M059J (cell line): ENCODE results near the gene NOD1. TPM values are rescaled to one million over a fixed set of nuclear protein-coding genes. Genes with fewer than 3 reads are reported as not detected.
"Not testable (repeated sequence)": the region's sequence is repeated elsewhere in the genome, so short reads cannot be mapped to it uniquely, and the experiment has no call there.

Experiments
- DNase-seq: peaks from one replicate; pipeline ENCODE4 v3.0.0-alpha.2; 2012; ENCODE audit warnings: low read depth
- total RNA-seq: library from RNA; depleted of rRNA; stranded (reverse); fragments of >200 nt; shearing (Covaris generic); gene quantifications from 2 replicates; pipeline ENCODE4 v1.2.3, GENCODE V29; 2014

The NOD1 gene
- total RNA-seq, 1 experiment from 2014 or later = 4.6 TPM

DNA sequence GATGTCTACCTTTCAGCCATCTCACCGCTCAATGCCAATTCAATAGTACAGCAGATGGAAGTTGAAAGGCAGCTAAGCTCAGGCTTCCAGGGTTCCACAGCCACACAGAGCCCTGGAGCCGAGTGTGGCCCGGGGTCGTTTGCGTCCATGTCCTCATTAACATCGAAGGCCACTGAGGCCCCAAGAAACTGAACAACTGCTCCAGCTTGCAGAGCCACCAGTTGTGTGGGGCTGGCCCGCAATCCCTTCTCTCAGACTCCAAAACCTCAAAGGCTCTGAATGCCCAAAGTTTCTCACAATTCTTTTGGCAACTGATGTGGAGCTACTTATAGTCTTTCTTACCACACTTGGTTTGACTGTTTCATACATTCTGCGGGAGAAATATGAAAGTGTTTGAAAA, 31.1 kb downstream of the NOD1 start:
- DNase-seq = no peak

DNA sequence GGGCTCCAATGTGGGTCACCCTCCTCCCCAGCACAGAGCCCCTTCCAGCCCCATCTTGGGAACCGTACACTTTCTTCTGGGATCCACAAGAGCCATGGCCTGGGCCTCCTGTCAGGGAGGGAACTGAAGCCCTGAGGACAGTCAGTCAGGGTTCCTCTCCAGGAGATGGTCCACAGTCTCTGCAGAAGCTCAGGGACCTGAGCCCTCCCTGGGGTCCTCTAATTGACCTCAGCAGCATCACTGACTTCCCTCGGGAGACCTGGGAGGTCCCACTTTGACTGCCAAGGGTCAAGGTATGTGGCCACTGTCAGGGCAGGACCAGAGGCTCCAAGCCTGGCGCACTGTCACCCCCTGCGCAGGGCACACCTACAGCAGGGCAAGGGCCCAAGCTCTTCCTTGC, 32.3 kb downstream of the NOD1 start:
- DNase-seq = no peak

DNA sequence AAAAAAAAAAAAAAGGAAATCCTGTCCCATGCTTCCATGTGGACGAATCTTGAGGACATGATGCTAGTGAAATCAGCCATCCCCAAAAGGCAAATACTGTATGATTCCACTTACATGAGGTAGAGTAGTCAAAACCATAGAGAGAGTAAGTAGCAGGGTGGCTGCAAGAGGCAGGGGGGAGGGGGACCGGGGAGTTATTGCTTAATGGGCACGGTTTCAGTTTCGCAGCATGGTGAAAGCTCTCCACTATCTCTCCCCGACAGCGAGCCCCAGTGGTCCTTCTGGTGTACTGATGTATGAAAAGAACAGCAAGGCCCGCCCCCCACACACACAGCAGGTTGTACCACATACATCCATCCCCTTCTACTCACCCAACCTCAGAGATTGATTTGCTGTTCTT, 32.8 kb downstream of the NOD1 start:
- peak; percentile 6 for DNase-seq

DNA sequence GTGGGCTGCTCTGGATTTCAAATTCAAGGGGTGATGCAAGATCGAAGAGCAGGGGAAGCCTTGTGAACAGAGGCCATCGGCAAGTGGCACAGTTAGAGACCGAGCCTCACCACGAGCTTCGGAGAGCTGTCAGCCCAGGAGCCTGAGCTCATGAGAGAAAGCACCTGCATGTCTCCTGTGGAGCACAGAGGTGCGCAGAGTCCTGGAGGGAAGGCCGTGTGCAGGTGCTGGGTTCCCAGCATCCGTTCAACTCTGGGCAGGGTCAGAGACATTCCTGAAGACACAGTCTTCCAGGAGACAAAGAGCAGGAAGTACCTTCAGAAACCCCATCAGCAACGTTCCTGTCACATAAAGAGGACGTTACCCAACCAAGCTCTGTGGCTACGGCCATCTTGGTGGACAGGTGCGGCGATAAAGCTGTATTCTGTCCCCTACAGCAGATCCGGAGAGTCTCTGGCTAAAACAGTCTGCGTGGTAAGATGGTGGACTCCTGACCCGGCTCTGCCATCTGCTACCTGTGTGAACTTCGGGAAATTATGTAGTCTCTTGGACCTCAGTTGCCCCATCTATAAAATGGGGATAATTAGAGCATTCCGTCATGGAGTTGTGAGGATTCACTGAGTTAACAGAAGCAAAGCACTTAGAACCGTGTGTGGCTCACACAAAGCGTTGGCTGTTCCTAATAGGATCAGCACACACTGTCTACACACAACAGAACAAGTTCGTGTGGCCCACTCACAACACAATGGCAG, 40.6 kb downstream of the NOD1 start:
- DNase-seq = no peak

DNA sequence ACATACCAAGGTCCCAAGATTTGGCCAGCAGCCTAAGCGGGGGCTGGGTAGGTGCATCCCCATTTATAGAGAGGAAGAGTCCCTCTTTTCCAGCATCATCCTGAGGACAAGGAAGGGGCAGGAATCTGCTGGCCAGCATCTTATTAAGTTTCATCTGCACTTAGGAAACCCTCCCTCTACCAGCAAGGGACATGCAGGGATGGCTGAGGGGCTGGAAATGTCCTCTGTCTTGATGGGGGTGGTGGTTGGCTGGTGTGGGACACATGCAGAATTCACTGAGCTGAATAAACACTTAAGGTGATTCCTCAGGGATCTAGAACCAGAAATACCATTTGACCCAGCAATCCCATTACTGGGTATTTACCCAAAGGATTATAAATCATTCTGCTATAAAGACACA, 42.1 kb downstream of the NOD1 start:
- DNase-seq = no peak

DNA sequence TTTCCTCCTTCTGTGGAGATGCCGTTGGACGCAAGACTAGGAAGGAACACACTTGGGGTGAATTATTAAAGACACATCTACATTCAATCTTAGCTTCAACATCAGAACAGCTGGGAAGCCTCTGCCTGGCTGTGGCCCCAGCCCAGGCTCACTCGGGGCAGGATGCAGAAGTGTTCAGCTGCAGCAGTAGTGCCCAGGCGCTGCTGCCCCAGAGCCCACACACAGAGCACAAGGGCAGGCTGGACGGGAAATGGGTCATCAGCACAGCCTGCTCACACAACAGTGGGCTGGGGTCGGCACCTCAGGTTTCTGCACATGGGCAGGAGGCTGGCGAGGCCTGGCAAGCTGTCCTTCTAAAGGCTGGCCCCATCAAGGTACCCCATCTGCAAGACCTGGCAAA, 42.5 kb downstream of the NOD1 start:
- no peak for DNase-seq

DNA sequence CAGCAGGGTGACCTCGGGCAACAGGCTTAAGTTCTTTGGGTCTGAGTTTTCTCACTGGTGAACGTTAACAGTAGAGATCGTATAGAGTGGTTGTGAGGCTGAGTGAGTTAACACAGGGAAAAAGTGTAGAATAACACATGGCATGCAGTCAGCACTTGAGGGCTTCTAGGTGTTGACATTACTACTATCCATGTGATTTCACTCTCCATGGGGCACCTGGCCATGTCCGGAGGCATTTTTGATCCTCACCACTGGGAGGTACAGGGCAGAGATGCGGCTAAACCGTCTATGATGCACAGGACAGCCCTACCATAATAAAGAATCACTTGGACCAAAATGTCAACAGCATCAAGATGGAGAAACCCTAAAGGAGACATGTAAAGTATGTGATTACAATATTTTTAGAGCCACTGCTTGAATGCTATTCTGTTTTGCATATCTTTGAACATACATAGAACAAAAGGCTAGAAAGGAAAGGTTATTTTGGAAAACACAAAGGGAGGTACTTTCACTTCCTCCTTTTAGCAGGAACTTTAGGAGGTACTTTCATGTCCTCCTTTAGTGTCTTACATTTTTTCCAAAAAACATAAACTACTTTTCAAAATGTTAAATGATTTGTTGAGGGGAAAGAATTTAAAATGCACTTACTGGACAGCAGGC, 44.3 kb downstream of the NOD1 start:
- no peak for DNase-seq

- no peak for DNase-seq
Measured at GRCh38 chr7:30433506-30433905, 45.1 kb downstream of the NOD1 start.

DNA sequence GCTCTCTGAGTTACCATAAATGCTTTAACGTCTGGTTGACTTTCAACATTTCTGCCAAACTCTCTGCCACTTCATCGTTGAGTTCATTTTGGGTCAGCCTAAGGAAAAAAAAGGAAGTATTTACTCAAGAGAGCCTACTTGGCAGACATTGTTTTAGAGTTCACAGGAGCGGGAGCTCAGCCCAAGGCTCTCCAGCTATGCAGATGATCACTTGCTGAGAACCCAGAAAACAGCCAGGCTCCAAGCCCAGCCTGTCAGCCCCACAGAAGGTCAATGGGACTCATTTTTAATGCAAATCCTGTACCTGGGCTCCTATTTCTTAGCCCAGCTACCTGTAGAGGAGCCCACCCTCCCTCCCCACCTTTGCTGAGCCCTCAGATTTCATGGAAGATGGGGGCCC, 45.5 kb downstream of the NOD1 start:
- DNase-seq = peak; percentile 8

GRCh38 chr7:30430777-30431176, 47.8 kb downstream of the NOD1 start:
- no peak for DNase-seq

DNA sequence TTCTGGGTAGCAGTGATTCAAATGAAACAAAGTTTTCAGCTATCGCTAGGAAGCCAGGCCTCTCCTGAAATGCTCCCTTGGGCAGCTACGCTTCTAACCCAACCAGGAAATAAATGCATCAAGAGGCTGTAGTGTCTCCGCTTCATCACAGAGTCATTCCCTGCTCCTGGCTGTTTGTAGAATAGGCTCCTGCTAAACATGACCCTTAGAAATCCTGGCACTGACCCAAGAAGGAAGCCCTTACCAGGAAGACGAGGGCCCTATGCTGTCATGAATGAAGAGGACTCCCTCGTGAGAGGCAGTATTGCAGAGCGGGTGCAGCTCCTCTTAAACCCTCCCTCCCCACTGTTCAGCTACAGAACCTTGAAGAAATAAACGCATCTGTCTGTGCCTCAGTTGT, 48.3 kb downstream of the NOD1 start:
- no peak for DNase-seq

DNA sequence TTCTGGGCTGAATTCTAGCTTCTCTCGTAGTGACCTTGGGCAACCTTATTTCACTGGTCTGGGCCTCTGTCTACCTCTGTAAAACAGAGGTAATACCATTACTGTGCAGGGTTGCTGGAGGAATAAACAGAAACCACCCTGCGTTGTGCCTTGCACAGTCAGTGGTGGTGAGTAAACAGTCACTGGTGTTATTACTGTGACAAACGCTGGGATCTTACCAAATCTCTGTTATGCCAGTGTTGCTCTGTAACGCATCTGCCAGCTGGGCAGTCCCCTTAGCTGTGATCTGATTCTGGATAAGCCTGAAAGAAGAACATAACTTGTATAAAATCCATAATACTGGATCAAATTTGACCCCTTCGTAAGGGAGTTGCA, 49.4 kb downstream of the NOD1 start:
- DNase-seq = no peak

GRCh38 chr7:30428246-30429155, 50.1 kb downstream of the NOD1 start:
- no peak for DNase-seq

DNA sequence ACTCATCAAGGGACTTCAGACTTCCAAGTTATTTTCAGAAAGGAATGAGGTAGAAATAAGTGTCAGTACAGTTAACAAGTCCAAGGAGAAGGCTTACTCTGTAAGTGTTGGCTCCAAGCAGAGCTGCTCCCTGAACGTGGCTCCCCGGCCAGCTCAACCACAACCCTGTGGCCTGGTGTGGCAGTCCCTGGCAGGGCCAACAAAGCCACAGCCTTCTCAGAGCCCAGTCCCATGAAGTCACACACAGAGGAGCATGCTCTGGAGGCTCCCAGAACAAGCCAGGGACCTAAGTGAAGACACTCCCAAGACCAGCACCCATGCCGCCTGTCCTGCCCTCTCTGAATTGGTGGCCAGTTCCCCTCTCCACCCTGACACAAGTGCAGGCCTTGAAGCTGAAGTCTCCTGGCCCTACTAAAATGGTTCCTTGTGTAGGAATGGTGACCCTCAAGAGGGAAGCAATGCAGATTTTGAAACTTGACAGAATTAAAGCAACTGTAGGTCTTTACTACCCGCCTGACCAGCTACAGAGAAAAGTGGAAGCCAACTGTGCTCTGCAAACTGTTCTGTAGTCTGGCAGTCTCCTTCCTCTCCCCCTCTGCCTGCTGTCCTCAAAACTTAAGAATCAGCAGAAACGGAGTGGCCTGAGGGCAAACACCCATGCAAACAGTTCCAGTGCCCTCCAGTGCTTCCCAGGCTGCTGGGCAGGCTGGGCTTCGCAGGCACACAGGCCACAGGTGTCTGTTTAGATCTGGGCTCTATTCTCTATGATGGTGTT, 51.1 kb downstream of the NOD1 start:
- peak; percentile 14 for DNase-seq

- DNase-seq = no peak
Measured at GRCh38 chr7:30424506-30424905, 54.1 kb downstream of the NOD1 start.

DNA sequence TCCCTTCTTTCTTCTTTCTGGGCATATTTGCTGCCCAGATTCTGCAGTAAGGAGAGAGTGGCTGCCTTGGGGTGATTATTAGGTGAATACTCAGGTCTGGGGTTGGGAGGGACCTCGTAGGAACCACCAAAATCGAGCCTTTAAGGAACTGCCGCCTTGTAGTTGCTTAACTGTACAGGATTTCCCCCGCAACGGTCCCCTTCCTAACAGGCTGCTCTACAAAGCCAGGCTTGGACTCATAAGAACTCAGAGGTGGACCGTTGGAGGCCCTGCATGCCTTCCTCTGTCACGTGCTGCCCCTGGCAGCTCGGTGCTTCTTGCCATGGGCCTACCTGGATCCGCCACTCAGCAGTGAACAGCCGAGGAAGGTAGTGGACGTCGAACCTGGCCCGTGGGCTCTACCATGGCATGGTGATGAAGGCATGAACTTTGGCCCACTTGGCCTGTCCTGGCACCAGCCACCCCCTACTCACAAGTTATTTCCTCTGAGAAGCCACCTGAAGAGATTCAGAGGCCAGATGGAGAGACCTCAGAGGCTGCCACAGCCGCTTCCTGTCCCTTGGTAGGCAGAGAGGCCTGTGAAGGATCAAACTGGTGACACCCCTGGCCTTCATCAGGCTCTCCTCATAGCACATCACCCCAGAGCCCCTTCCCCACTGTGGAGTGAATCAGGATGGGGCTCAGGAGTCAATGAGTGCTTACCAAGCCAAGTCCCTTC, 54.6 kb downstream of the NOD1 start:
- no peak for DNase-seq

GRCh38 chr7:30422922-30423321, 55.7 kb downstream of the NOD1 start:
- DNase-seq = peak; percentile 56

- no peak for DNase-seq
Measured at GRCh38 chr7:30421647-30422196, 56.9 kb downstream of the NOD1 start.

DNA sequence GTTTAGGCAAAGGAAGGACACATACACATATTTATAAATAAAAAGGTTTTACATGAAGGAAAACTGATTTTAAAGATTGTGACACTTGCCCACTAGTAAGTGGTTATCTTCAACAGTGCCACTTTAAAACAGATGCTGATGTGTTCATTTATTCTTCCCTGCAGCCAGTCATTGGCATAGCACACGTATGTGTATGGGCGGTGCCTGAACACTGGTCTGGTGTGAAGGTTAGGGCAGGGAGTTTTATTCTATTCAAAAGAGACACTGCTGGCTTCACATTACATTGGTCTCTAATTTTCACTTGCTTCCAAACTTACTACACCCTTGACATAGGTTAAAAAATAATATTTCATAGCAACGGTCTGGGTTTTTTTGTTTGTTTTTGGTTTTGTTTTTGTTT, 57.9 kb downstream of the NOD1 start:
- DNase-seq = no peak

DNA sequence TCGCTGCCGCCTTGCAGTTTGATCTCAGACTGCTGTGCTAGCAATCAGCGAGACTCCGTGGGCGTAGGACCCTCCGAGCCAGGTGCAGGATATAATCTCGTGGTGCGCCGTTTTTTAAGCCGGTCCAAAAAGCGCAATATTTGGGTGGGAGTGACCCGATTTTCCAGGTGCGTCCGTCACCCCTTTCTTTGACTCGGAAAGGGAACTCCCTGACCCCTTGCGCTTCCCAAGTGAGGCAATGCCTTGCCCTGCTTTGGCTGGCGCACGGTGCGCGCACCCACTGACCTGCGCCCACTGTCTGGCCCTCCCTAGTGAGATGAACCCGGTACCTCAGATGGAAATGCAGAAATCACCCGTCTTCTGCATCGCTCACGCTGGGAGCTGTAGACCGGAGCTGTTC, 58.5 kb downstream of the NOD1 start:
- not testable (repeated sequence) for DNase-seq

DNA sequence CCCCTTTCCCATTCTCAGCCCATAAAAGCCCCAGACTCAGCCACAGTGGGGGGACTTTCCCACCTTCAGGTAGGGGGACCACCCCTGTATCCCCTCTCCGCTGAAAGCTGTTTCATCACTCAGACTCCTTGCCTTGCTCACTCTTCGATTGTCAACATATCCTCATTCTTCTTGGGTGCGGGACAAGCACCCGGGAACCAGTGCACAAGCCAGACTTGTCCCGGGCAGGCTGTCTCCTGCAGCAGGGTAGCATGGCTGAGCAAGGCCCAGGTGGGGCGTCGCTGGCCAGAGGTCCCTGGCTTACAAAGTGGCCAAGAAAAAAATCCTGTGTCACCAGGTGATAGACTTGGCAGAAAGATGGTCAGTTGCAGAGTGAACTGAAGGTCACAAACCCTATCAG, 64.7 kb downstream of the NOD1 start:
- DNase-seq = no peak
